Measurements from ENCODE around the gene BCKDHB.

The BCKDHB gene

DNA sequence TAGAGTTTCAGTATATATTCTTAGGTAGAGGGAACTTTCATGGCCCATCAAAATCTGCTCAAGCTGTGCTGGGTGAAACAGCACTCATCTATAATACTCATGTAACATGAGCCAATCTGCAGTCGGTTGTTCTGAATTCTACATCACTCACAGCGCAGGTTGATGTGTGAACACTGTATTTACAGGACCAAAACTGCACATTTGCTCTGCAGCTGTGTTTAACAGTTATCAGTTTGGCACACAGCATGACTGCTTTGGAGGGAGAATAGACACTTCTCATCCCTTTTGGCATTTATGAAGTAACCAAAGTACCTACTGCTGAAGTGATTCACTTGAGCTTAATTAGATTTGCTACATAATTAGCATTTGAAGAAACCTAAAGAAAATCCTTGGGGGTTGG lies 225.1 kb downstream of the BCKDHB start:
- no peak for DNase-seq (ENCODE audit: low read depth in 2 of 2)

DNA sequence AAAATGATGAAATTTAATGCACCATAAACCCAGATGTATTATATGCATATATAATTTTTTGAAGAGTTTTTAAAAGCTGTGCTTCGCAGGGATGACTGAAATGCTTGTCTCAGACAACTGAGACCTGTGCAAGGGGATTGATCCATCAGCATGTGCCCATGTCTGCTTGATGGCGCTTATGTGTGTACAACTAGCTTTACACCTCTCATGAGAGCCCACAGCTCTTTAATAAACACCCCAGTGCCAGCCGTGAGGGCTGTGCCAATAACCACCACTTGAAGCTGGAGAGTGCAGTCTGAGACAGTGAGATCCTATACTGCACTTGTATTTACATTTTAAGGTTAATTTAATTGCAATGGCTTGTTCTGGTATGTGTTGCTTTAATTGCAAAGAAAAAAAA lies 225.5 kb downstream of the BCKDHB start:
- no peak for DNase-seq (ENCODE audit: low read depth in 2 of 2)

DNA sequence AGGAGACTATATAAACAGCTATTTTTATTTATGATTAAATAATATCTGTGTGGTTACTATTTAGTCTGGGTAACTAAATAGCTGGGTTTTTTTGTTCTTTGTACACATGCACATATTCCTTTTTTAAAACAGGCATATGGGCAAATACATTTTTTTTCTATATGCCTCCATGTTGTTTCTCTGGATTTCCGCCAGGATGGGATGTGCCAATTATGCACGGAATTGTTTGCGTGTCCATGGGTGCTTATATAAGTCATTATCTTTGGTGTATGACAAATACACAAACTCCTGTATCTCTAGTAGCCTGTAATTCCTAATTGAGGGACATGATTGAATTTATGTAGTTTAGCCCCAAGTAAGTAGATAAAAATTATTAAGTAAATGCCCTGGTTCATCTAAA lies 226.9 kb downstream of the BCKDHB start:
- DNase-seq (ENCODE audit: low read depth in 2 of 2) = no peak

DNA sequence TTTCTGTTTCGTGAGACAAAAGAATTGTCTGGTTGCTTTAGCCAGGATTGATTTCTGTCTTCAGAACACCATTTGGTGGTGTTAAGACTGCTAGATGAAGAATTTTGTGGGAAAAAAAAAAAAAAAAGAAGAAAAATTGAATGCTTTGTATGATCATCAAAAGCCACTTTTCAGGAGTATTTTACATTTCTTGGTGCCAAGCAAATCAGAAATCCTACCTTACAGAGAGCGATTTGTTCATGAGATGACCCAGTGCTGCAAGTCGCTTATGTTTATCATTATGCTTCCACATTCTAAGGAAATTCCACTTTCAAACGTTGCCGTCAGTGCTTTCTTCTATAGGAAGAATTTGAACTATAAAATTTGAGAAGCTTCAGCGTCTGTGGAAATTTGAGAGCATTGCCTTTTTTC lies 228.7 kb downstream of the BCKDHB start:
- DNase-seq (ENCODE audit: low read depth in 2 of 2) = no peak

DNA sequence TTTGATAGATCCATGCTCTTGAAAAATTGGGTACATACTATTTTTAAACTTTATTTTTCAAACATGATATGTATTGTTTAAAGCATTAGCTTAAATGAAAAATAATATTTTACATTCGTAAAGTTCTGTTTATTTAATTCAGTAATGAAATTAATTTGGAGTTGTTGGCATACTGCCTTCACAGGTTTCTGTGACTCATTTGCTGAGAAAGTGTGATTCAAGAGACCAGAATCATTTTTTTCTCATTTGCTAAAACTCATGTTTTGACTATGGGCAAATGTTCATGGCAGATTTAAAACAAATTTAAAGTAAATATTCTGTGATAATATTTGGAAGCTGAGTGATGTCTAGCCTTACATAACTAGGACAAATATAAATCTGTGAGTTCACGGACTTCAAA lies 230.4 kb downstream of the BCKDHB start:
- no peak for DNase-seq (ENCODE audit: low read depth in 2 of 2)

DNA sequence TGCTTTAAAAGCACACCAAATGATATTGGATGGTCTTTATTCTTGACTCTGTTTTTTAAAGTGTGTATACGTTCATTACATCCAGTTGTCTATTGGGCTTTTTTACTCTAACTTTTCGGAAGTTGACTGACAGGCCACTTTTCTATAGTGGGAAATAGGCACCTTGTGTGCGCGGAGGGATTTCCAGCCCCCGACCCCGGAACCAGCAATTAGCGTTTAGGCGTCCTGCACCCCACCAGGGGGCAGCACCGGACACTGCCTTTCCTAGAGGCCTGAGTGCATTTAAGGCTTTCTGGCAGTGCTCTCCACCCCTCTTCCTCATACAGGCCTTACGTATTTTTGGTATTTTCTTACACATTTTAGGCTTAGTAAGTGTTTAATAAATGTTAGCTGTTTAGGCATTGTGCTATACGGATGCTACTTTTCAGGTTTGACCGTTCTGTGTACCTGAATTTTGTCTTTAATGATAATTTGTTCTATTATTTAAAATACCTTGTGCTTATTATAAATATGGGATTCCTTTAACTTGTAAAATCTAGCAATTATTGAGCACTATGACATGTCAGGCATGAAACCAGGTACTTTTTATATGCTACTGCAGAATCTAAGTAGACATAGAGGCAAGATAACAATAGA lies 231.8 kb downstream of the BCKDHB start:
- peak; percentile 36 to 59 for DNase-seq (ENCODE audit: low read depth in 2 of 2)

DNA sequence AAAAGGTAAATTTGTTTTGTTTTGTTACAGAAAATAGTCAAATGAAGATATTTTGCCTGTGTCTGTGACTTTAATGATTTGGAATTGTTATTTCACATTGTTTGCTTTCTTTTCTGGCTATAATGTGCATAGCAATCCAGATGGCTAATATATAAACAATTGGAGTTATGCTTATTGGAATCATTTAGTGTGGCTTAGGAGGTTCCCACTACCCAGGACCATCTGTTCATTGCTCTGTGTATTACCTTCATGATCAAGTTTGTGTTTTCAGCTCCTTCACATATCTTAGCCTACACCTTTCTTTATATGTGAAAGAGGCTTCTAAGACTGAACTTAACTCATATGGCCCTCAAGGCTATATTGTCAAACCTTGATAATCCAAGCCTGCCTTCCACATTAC lies 232.9 kb downstream of the BCKDHB start:
- DNase-seq (ENCODE audit: low read depth in 2 of 2) = no peak

DNA sequence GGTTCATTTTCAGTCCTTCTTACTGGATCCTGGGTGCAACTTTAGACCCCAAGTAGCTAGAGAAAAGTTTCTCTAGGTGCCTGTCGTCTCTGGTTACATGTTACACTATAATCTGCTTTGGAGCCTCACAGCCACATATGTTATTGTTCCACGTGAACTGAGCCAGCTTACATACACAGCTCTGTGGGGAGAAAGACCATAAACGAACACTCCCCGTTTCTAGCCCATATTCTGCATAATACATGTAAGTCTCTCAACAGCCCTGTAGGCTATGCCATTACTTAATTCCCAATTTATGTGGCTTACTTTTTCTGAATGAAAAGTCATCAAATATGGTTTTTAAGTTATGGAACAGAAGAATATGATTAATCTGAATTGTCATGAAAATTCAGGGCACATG lies 233.8 kb downstream of the BCKDHB start:
- no peak for DNase-seq (ENCODE audit: low read depth in 2 of 2)

DNA sequence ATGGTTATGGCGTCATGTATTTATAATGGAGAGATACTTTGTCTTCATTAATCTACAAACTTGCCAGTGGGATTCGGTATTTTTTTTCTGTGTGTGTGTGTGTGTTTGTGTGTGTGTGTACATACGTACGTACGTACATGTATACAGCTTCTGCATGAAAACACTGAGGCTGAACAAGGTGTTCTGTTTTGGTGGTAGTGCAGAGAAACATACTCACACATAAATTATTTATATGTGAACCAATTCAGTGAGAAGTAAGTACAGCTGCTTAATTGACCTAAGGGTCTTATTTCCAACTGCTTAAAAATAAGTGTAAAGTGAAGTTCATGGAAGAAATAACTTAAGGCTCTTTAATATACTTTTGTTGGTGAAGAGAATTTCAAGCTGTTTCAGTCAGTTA lies 234.2 kb downstream of the BCKDHB start:
- no peak for DNase-seq (ENCODE audit: low read depth in 2 of 2)

DNA sequence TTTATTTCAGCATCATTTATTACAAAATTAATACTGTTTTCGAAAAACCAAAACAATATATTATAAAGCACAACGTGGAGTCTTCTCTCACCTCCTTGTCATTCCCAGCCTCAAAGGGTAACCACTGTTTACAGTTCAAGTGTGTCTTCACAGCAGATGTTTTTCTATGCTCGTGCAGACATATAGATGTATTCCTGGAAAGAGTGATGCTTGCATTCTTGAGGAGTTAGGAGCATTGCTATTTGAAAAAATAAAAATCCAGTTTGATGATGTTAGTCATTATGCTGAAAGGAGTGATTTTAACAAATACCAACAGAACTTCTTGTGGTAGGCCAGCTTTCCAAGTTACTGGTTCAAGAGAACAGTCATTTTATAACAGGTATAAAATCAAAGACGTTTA lies 234.9 kb downstream of the BCKDHB start:
- DNase-seq (ENCODE audit: low read depth in 2 of 2) = no peak

DNA sequence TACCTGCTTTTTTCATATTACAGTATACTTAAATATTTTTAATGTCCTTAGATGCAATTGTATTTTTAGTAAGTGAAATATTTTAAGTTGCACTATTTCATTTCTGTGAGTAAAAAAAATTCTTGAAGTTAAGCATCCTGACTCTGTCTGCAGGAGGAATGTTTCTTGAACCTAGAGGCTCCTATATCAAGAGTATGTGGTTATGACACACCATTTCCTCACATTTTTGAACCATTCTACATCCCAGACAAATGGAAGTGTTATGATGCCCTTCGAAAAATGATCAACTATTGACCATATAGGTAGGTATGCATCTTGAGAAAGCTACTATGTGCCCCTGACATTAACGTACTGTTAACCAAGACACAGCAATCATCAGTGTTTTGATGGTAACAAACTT lies 237.0 kb downstream of the BCKDHB start:
- DNase-seq (ENCODE audit: low read depth in 2 of 2) = no peak

DNA sequence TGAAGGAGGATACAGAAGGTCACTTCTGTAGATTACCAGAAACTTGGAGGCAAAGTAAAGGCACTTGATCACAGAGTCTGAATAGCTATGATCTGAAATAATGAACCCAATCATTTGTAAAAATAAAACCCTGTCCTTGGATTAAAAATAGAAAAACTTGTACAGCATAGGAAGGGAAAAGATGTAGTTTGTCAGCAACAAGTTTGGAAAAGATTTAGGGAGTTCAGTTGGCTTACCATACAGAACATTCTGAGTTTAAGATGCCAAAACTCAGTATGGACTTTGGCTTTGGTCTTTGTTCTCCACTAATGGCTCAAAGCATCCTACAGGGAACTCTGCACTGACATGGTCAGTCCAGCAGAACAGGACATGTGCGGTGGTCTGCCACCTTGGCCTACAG lies 240.6 kb downstream of the BCKDHB start:
- DNase-seq (ENCODE audit: low read depth in 2 of 2) = no peak

DNA sequence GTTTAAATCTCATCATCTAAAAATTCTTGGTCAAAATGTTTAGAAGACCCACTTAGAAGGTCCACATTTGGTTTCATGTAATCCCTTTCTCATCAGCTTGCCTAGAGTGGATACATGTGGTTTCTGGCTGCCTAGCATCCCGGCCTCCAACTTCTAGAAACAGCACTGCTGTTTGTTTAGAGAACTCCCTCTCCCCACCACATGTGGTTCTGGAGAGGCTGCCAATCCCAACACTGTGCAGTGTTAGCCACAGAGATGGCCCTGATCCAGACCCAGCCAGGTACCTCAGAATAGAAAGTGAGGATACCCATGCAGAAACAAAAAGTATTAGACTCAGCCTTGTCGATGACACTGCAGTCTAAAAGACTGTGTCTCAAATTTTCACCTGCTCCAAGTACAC lies 241.8 kb downstream of the BCKDHB start:
- no peak for DNase-seq (ENCODE audit: low read depth in 2 of 2)

DNA sequence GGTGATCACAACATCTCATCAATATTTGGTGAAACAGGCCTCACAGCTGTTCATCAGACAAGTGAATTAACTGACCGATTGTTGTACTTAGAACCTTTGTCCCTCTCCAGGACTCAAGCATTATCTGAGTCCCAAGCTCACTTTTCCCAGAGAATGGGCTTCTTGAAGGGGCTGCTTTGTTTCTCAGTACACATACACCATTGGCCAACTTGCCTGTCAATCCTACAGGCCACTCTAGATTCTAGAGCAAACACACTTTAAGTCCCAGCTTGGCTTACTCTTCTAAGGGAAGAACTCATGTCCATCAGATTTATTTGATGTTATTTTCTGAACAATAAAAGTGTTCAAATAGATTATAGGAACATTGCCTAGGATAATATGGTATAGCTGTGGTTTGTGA lies 249.5 kb downstream of the BCKDHB start:
- DNase-seq (ENCODE audit: low read depth in 2 of 2) = no peak

DNA sequence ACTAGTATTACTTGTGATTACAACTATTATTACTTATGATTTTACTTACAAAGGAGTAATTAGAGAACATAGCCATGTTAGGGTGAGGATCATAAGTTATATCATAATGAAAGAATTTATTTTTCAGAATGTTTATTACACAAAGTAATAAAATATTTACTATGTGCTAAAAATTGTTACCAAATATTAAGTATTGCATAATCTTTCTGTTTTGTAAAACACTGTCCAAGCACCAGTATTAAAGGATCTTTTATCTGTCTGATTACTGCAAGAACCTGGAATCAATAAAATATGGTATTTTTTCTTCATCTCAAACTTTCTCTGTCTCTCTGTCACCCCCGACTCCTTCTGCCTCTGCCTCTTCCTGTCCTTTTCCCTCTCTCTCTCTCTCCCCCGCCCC lies 250.1 kb downstream of the BCKDHB start:
- DNase-seq (ENCODE audit: low read depth in 2 of 2) = no peak

DNA sequence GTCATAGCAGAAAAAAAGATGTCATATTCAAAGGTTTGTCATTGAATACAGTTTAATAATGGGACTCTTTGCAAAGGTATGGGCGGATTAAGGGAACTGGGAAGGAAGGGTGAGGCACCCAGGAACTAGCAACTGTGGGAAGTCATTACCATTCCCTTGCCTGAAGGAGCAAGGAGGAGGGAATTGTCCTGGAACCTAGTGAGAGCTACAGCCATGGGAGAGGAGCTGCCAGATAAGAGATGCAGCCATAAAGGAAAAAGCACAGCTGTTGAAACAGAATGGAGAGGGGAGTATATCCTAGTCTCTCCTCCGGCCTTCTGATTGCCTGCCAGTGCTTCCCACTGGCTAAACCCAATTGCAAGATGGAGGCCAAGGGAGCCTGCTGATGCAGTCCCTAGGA lies 250.6 kb downstream of the BCKDHB start:
- DNase-seq (ENCODE audit: low read depth in 2 of 2) = no peak

DNA sequence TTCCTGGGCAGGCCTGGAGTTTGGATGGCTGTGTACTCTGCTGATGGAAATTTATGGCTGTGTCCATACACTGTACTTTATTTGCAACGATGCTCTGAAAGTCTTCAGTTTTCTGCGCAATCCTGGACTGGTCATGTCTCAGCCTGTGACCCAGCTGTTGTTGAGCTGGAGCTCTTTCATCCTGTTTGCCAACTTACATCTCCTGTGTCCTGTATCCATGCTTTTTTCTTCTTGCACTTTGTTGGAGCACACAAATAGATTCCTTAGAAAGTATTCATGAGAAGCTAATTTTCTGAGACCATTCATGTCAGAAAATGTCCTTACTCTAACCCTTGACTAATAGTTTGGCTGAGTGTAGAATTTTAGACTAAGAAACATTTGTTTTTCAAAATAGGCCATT lies 251.2 kb downstream of the BCKDHB start:
- DNase-seq (ENCODE audit: low read depth in 2 of 2) = no peak

DNA sequence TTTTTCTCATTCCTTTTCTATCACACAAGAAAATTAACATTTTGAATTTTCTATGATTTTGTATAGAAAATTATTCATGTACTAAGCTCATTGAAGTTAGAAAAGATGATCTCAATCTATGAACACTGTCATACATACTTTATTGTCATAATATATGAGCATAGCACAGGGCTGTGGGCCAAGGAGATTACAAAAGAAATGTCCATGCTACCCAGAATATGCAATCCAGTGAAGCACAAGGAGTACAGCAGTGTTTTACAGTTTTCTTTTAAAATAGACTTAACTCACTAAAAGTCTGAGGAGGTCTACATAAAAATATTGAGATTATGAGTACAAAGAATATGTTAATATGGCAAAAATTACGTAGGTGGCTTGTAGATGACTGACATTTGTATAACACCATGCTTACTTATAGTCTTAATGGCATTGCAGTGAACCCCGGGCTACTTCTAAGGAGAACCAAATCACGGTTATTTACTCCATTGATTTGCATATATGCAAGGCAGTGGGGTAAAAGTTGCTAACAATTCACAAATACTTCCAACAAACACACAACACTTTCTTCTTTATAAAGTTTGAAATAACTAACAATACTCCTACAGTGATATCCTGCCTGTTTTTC lies 257.1 kb downstream of the BCKDHB start:
- DNase-seq (ENCODE audit: low read depth in 2 of 2) = no peak

DNA sequence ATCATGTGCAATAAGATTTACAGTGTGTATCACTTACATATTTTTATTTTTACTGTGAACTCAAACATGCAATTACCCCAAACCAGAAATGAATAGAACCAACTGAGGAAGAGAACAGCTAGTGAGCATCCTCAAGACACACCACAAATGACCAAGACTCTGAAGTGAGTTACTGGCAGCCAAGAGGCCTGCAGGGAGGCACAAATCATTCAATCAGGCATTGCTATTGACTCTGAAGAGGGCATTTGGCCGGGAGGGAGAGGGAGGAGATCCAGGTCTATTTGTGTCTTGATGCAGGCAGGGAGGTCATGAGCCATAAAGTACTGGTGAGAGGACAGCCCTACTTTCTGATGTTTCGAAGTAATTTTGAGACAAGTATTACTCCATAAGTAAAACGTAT lies 257.7 kb downstream of the BCKDHB start:
- DNase-seq (ENCODE audit: low read depth in 2 of 2) = no peak

DNA sequence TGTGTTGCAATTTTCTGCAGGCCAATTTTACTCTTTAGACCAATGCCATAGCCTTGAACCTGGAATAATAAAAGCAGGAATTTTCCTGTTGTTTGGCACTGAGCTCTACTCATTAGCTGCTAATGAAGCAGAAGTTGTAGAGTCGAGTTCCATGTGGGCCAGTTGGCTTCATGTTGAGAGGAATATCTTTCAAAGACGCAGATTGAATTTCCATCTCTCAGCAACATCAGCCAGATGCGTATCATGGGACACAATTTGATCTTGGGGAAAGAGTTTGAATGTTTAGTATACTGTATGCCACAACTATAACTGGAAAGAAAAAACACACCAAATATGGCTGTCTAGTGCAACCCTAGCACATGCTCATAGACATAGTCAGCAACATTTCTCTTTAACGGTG lies 259.6 kb downstream of the BCKDHB start:
- no peak for DNase-seq (ENCODE audit: low read depth in 2 of 2)

DNA sequence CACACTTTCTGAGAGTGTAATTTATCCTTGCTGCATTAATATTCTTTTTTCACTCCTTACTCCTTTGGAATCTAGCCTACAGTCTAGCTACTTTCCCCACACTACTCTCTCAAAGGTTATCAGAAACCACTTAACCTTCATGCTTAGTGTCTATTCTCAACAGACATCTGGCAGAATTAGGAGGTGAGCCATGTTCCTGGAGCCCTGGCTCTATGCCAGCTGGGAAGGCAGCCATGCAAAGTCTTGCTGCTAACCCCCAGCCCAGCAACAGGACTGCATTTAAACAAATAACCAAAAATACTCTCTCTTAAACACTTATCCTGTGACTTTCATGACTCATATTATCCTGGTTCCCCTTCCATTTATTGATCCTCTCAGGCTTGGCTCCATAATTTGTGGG lies 260.2 kb downstream of the BCKDHB start:
- DNase-seq (ENCODE audit: low read depth in 2 of 2) = no peak

DNA sequence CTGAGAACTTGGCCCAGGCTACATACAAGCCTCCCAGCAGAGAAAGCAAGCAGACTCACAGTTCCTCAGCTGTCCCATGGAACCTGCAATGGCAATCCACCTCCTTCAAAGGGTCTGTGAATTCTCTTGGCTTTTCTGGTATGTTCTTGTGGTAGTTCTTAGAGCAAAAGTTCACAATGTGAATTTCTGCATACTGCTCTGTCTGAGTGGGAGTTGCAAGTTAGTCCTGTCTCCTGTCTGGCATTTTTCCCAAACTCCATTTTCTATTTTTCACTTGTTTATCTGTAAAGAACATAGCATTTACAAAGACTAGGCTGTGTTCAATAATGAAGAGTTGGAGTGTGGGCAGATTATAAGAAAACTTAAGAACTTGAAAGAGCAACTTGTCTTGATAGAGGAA lies 269.9 kb downstream of the BCKDHB start:
- no peak for DNase-seq (ENCODE audit: low read depth in 2 of 2)

DNA sequence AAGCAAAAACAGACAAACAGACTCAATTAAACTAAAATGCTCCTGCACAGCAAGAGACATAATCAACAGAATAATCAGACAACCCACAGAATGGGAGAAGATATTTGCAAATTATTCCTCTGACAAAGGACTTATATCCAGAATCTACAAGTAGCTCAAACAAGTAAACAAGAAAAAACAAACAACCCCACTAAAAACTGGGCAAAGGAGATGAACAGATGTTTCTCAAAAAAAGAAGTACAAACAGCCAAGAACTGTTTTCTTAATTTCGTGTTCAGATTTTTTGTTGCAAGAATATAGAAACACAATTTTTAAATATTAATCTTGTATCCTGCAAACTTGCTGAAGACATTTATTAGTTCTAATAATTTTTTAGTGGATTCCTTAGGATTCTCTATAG lies 274.1 kb downstream of the BCKDHB start:
- no peak for DNase-seq (ENCODE audit: low read depth in 2 of 2)

DNA sequence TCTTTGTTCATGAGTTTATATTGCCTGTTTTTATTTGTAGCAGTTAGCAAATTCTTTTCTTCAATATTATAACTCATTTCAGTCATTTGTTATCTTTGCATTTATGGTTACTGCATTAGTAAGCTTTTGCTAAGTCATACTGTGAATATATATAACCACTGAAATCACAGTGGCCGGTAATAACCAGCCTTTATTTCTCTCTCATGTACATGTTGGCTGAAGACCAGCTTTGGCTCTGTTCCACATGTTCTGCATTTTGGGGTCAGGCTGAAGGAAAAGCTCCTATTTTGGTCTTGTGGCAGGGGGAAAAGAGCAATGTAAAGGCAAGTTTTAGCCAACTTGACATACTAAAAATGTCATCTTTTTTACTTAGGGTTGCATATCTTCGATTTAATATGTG lies 276.3 kb downstream of the BCKDHB start:
- no peak for DNase-seq (ENCODE audit: low read depth in 2 of 2)

Data from activated CD4-positive, alpha-beta T cell treated with anti-CD3 and anti-CD28 coated beads for 24 hours (primary cell).